Measurements from ENCODE around the gene ATP11A. TPM values are rescaled to one million over a fixed set of nuclear protein-coding genes. Genes with fewer than 3 reads are reported as not detected.

The ATP11A gene
- total and polyA plus RNA-seq, 9 of the 15 experiments (the other 6 are each of a cell fraction or from before 2014, with no cell fraction given): 0.38 to 34.2 (median 4.2) TPM

GRCh38 chr13:112700291-112701060 is 10.6 kb downstream of the ATP11A start (continued):
- TF ChIP-seq RBM22 (IDR thresholded peaks at IDR 0.05; ENCODE audit: low read depth, low read length, poor library complexity, severe bottlenecking) (no peak), ZFX (CRISPR knock-in tag; IDR thresholded peaks at IDR 0.05) (0 out of 2 replicates have a peak, but pooled peaks have one; percentile 13), PBX2 (CRISPR knock-in tag; IDR thresholded peaks at IDR 0.05; ENCODE audit: low read depth) (no peak), PBX2 (tag; conservative IDR thresholded peaks at IDR 0.05; ENCODE audit: low read depth) (no peak), ZNF79 (CRISPR knock-in tag; IDR thresholded peaks at IDR 0.05; ENCODE audit: low read depth) (no peak), ZFPM2 (CRISPR knock-in tag; IDR thresholded peaks at IDR 0.05) (no peak), HDAC1 (IDR thresholded peaks at IDR 0.05) (0 out of 4 replicates have a peak, but pooled peaks of 1 of the 2 experiments have one; percentile 8), KAT7 (CRISPR knock-in tag; IDR thresholded peaks at IDR 0.05; ENCODE audit: borderline replicate concordance) (0 out of 2 replicates have a peak, but pooled peaks have one; percentile 49), ZNF133 (CRISPR knock-in tag; IDR thresholded peaks at IDR 0.05) (no peak), CREM (IDR thresholded peaks at IDR 0.05; ENCODE audit: low read depth) (no peak), RBBP5 (IDR thresholded peaks at IDR 0.05; ENCODE audit: borderline replicate concordance, insufficient read depth, low read length, poor library complexity, severe bottlenecking) (no peak), XRCC5 (IDR thresholded peaks at IDR 0.05; ENCODE audit: low read depth, low read length) (no peak), BDP1 (IDR thresholded peaks at IDR 0.05; ENCODE audit: insufficient read depth, insufficient read length) (no peak)
- TF ChIP-seq, protein P1, sequence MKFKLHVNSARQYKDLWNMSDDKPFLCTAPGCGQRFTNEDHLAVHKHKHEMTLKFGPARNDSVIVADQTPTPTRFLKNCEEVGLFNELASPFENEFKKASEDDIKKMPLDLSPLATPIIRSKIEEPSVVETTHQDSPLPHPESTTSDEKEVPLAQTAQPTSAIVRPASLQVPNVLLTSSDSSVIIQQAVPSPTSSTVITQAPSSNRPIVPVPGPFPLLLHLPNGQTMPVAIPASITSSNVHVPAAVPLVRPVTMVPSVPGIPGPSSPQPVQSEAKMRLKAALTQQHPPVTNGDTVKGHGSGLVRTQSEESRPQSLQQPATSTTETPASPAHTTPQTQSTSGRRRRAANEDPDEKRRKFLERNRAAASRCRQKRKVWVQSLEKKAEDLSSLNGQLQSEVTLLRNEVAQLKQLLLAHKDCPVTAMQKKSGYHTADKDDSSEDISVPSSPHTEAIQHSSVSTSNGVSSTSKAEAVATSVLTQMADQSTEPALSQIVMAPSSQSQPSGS (CRISPR knock-in tag; IDR thresholded peaks at IDR 0.05): no peak
- TF ChIP-seq, protein P2, sequence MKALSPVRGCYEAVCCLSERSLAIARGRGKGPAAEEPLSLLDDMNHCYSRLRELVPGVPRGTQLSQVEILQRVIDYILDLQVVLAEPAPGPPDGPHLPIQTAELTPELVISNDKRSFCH (CRISPR knock-in tag; IDR thresholded peaks at IDR 0.05): no peak
- TF ChIP-seq, protein P2 (tag; IDR thresholded peaks at IDR 0.05): no peak
